ENCODE measurements around the gene CFAP100.

DNA sequence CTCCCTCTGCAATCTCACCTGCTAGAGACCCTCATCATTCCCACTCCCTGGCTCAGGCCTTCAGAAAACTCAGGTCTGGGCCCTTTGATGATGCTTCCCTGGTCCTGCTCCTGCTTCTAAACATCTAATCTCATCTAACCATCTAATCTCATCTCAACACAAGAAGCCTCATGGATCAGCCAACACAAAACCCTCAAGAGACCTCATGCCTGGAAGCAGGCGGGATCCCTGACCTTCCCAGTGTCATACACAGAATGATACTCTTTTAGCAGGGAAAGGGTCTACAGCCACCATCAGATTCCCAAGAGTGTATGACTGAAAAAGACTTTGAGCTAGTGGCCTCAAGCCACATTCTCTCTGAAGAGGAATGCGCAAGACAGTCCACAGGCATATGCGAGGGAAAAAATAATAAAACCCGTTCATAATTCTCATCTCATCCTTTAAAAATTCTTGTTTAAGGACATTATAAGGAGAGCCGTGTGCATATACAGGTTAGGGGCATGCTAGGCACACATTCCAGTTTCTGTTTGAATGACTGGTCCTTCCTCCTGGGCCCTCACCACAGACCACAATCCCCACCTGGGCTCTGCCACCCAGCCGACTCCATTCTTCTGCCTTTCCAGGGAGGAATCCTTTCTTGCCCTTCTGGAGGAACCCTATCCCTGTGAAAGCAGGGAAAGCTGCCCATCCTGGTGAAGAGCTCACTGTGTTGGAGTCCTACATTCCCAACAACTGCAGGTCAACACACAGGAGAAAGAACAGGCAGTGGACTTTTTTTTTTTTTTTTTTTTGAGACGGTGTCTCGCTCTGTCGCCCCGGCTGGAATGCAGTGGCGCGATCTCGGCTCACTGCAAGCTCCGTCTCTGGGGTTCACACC lies 78.8 kb downstream of the CFAP100 start:
- TF ChIP-seq, protein P1, sequence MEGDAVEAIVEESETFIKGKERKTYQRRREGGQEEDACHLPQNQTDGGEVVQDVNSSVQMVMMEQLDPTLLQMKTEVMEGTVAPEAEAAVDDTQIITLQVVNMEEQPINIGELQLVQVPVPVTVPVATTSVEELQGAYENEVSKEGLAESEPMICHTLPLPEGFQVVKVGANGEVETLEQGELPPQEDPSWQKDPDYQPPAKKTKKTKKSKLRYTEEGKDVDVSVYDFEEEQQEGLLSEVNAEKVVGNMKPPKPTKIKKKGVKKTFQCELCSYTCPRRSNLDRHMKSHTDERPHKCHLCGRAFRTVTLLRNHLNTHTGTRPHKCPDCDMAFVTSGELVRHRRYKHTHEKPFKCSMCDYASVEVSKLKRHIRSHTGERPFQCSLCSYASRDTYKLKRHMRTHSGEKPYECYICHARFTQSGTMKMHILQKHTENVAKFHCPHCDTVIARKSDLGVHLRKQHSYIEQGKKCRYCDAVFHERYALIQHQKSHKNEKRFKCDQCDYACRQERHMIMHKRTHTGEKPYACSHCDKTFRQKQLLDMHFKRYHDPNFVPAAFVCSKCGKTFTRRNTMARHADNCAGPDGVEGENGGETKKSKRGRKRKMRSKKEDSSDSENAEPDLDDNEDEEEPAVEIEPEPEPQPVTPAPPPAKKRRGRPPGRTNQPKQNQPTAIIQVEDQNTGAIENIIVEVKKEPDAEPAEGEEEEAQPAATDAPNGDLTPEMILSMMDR (conservative IDR thresholded peaks at IDR 0.05) = no peak
- no peak for TF ChIP-seq ZFX (IDR thresholded peaks at IDR 0.05)

All from C4-2B (cell line).